Fibroblast of upper back skin (primary cell): ENCODE data around the gene KCNJ4.

Source experiments
- DNase-seq: peaks from one replicate; pipeline ENCODE4 v3.0.0-alpha.2; 2013

Gene KCNJ4

DNA sequence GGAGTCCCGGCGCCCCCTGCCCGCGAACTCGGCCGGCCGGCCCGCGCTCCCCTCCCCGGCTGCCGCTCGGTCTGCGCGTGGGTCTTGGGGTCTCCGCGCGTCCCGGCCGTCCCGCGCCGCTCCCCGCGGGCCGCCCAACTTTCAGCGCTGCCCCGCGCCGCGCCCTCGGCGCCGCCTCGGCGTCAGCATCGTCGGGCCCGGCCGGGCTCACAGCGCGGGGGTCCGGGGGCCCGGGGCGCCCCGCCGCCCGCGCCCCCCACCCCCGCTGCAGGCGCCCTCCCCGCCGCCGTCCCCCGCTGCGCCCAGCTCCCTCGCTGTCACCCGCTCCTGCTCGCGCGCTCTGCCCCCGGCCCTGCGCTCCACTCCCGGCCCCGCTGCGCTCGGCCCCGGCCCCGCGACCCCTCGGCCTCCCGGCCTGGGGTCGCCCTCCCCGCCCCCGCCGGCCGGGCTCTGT is at the start of gene KCNJ4:
KCNJ4 (minus strand) TSS at position 124 of the 454 bp plus-strand sequence. CDS start 27,067 bp downstream, outside the sequence.
- no peak for DNase-seq

DNA sequence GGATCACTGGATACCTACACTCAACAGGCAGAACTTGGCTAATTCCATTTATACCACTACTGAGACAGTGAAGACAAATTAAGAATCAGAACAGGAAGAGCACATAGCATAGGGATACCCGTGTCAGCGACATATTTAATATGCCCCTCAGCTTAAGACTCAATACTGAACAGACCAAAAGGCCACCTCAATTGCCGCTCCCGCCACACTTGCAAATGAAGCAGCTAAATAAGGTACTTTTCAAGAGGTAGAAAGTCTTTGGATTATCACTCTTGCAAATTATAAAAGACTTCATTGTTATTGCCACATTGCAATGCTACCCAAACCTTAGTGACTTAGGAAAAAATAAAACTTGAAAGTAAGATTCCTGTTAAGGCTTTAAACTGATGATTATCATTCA is 48.0 kb upstream of the KCNJ4 start:
- no peak for DNase-seq

DNA sequence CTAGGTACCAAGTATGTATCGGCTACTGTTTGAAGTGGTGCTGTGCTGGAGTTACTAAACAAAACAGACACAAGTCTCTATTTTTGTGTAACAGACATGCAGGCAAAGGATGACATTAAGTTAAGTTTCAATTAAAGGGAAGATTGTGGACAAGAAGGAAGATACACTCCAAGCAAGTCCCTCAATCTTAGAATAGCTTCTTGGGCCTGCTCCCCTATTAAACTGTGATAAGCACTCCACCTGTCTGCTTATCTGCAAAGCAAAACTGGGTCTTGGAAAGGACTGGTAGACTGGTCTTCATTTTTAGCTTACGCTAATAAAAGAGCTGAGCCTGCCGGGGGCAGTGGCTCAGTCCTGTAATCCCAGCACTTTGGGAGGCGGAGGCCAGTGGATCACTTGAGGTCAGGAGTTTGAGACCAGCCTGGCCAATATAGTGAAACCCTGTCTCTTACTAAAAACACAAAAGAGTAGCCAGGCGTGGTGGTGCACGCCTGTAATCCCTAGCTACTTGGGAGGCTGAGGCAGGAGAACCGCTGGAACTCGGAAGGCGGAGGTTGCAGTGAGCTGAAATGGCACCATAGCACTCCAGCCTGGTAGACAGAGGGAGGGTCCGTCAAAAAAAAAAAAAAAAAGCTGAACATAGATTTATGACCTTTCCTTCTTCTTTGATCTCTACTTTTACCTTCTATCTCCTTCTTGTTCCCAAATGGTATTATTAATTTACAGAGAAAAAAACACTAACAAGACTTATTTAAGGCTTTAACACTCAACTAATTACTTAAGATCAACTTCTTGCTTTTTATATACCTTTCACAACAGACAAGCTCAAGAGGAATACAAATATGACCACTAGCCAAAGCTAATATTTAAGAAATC is 47.0 kb upstream of the KCNJ4 start:
- no peak for DNase-seq

GRCh38 chr22:38497869-38498268 is 42.9 kb upstream of the KCNJ4 start:
- no peak for DNase-seq

GRCh38 chr22:38494939-38495338 is 39.9 kb upstream of the KCNJ4 start:
- no peak for DNase-seq

GRCh38 chr22:38494498-38494897 is 39.5 kb upstream of the KCNJ4 start:
- DNase-seq, result peak; percentile 39

DNA sequence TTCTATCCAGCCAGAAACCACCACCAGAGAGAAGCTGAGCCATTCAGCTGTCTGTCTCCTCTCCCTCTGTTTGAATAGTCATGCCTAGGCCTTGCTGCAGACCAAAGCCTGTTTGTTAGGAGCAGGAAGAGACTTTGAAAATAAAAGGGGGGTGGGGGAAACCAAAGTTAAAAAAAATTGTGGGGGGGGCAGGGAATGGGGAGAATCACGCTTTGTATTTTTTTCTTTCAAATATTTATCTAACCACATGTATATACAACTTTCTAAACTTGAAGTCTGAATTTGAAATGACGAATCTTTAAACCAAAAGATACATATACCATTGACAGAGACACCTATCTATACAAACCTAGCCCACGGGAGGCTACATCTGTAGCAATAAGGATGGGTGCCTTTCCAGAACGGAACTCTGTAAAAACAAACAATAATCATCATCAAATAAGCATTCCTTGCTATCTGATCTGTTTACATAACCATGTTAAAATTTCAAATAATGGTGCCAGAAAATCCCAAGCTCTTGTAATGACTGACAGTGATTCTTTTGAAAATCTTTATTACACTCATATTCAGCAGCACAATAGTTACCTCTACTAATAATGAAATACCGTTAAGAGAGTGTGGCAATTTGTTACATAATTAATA is 36.8 kb upstream of the KCNJ4 start:
- DNase-seq, result no peak

DNA sequence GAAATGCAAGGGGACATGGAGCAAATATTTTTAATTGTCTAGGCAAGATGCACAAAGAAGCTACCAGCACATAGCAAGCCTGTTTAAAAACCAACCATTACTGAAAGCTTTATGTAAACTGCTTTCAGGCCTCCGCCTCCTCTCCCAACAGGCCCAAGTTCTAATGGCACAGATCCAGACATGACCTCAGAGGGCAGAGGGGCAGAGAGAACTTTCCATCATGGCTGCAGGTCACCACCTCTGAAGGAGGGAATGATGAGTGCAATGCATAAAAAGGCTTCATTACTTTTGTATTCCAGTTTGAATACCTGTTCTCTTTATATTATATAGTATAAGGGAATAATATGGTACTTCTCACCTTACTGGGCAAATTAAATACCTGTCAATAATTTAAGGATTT is 35.9 kb upstream of the KCNJ4 start:
- peak; percentile 31 for DNase-seq

GRCh38 chr22:38490475-38490874 is 35.5 kb upstream of the KCNJ4 start:
- DNase-seq, result no peak

GRCh38 chr22:38489561-38490145 is 34.7 kb upstream of the KCNJ4 start:
- no peak for DNase-seq

DNA sequence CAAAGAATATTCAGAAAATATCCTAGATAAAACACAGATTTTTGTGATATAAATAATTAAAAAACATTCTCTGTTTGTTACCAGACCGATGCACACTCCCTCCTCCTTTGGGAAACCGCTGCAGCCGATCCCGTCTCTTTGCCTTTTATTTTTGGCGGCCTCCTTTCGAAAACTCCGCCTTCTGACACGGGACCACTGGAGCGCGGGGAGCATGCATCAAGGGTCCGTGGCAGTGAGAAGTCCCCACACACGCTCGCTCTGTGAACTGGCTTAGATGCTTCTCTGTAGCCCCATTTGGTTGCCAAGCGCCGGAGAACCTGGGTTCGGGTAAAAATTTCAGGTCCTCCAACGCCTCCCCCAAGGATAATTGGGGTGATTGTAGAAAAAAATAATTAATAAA is 34.1 kb upstream of the KCNJ4 start:
- no peak for DNase-seq

GRCh38 chr22:38487946-38488345 is 32.9 kb upstream of the KCNJ4 start:
- no peak for DNase-seq

GRCh38 chr22:38485783-38486182 is 30.8 kb upstream of the KCNJ4 start:
- DNase-seq, result no peak

- no peak for DNase-seq
Measured at GRCh38 chr22:38484244-38484643, 29.2 kb upstream of the KCNJ4 start.

- DNase-seq, result no peak
Measured at GRCh38 chr22:38482662-38483308, 27.8 kb upstream of the KCNJ4 start.

GRCh38 chr22:38481871-38482332 is 26.9 kb upstream of the KCNJ4 start:
- DNase-seq, result no peak

GRCh38 chr22:38481162-38481870 is 26.3 kb upstream of the KCNJ4 start:
- no peak for DNase-seq

GRCh38 chr22:38479096-38479837 is 24.3 kb upstream of the KCNJ4 start:
- DNase-seq, result no peak

GRCh38 chr22:38477585-38477984 is 22.6 kb upstream of the KCNJ4 start:
- DNase-seq, result no peak

DNA sequence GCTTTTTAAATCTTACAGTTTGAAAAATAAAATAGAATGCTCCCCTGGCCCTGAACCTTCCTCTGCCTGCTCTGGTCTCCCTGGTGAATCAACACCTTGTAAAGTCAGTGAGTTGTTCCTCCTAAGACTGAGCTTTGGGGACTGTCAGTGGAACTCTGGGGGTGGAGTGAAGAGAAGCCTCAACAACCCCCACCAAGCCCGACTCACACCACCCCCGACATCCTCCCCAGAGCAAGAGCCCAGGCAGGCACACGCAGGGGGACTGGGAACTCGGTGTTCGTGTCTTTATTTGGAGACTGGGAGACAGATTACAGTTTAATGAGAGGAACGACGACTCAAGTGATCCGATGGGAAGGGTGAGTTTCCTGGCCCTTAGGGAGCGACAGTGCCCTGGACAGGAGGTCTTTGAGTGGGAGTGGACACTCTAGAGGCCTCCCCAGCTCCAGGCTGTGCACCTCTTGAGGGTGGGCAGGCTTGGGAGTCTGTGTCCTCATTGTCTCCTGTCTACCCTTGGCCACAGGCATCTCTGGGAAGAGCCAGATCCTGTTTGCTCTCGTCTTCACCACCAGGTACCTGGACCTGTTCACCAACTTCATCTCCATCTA is 19.1 kb upstream of the KCNJ4 start:
- no peak for DNase-seq

DNA sequence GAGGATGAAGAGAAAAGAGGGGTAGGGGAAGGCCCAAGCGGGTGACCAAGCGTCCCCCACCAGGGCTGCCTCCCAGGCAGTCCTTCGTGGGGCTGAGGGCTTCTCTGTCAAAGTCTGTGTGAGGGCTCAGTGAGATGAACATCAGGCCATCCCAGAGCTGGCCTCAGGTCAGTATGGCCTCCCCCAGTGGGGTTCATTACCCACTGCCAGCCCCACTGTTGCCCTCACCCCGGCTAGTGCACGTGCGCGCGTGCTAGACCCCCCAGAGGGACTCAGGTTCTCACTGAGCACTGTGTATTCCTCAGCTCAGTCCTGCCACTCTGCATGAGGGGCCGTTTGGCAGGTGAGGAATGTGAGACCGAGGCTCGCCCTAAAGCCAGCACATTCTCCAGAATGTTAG is 16.2 kb upstream of the KCNJ4 start:
- no peak for DNase-seq
